ENCODE results near the gene IGSF23.

- TF ChIP-seq CTCF (IDR thresholded peaks at IDR 0.05) (no peak), POLR2A (IDR thresholded peaks at IDR 0.05) (no peak)
Measured at GRCh38 chr19:44660081-44660480, 46.7 kb downstream of the IGSF23 start.

Data from tibial nerve (tissue), 3 donors.